ENCODE measurements around the gene MOGAT3. TPM values are rescaled to one million over a fixed set of nuclear protein-coding genes. Genes with fewer than 3 reads are reported as not detected.

MOGAT3 gene
- total RNA-seq, 1 donor from 2014 or later, result not detected

DNA sequence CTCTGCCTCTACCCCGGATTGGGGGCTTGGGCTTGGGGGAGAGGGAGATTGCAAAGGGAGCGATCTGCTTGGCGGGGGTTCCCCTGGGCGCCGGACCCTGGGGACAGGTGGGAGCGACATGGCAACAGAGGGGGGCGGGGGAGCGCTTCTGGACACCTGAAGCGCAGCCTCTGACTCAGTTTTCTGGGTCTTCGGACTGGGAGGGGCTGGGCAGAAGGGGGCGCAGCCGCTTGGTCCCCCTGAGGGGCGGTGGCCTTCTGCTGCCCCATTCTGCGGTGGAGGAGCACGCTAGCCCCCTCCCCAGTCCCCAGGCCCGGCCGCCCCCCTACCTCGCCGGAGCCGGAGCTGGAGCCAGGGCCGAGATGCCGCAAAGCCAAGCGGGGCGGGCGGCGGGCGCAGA, 21.1 kb downstream of the MOGAT3 start:
- peaks cover 2% of the 10 kb centered on the region for H3K4me1 Mint-ChIP-seq (ENCODE audit: low read depth)
- H3K36me3 Mint-ChIP-seq (ENCODE audit: insufficient read depth), result peaks cover 1% of the 10 kb centered on the region
- TF ChIP-seq, protein P1, sequence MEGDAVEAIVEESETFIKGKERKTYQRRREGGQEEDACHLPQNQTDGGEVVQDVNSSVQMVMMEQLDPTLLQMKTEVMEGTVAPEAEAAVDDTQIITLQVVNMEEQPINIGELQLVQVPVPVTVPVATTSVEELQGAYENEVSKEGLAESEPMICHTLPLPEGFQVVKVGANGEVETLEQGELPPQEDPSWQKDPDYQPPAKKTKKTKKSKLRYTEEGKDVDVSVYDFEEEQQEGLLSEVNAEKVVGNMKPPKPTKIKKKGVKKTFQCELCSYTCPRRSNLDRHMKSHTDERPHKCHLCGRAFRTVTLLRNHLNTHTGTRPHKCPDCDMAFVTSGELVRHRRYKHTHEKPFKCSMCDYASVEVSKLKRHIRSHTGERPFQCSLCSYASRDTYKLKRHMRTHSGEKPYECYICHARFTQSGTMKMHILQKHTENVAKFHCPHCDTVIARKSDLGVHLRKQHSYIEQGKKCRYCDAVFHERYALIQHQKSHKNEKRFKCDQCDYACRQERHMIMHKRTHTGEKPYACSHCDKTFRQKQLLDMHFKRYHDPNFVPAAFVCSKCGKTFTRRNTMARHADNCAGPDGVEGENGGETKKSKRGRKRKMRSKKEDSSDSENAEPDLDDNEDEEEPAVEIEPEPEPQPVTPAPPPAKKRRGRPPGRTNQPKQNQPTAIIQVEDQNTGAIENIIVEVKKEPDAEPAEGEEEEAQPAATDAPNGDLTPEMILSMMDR (IDR thresholded peaks at IDR 0.05; ENCODE audit: unreplicated experiment), result no peak
- DNase-seq (ENCODE audit: low spot score, unreplicated experiment), result no peak
- peaks cover 73% of the 10 kb centered on the region for H3K27me3 Mint-ChIP-seq
- H3K9me3 Mint-ChIP-seq (ENCODE audit: low read depth), result no peaks in the 10 kb centered on the region
- no peak overlapping the region for H3K4me3 Mint-ChIP-seq (ENCODE audit: low read depth)
- no peak overlapping the region for H3K27ac Mint-ChIP-seq

DNA sequence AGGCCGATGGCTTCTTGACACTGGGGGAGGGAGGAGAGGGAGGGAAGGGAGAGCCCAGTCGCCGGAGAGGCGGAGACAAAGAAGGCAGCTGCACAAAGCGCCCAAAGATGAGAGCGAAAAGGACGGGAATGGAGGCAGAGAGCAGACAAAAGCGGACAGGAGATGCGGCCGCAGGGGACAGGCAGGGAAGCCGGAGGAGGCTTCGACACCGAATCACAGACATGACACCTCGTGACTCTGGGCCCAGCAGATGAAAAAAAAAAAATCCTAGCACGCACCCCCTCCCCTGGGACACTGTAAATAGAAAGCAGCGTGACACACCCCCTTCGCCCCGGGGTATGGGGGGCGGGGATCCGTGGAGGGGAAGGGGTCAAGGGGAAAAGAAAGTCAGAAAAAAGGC, 21.7 kb downstream of the MOGAT3 start:
- Mint-ChIP-seq H3K27me3 (peaks cover 75% of the 10 kb centered on the region), H3K27ac (no peak overlapping the region), H3K9me3 (ENCODE audit: low read depth) (no peaks in the 10 kb centered on the region), H3K36me3 (ENCODE audit: insufficient read depth) (peaks cover 1% of the 10 kb centered on the region), H3K4me3 (ENCODE audit: low read depth) (no peak overlapping the region), H3K4me1 (ENCODE audit: low read depth) (peaks cover 2% of the 10 kb centered on the region)
- TF ChIP-seq, protein P1 (IDR thresholded peaks at IDR 0.05; ENCODE audit: unreplicated experiment), result no peak
- DNase-seq (ENCODE audit: low spot score, unreplicated experiment), result no peak

DNA sequence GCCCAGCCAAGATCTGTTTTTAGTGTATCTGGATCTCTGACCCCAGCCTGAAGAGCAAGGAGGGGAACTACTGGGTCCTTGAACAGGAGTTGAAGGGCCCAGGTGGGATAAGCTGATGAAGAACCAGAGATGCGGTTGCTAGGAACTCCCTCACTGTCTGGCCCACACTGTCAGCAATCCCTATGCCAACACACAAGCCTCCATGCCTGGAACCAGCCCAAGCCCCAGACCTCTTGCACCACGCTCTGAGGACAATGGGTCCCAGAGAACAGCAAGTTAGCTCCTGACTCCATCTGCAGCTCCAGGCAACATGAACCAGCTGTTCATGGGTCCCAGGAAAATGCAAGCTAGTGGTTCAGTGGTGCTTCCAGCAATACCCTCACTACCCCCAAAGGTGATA, 23.2 kb downstream of the MOGAT3 start:
- Mint-ChIP-seq H3K9me3 (ENCODE audit: low read depth) (no peaks in the 10 kb centered on the region), H3K4me3 (ENCODE audit: low read depth) (no peak overlapping the region), H3K36me3 (ENCODE audit: insufficient read depth) (peaks cover 1% of the 10 kb centered on the region), H3K27me3 (peaks cover 87% of the 10 kb centered on the region), H3K4me1 (ENCODE audit: low read depth) (peaks cover 2% of the 10 kb centered on the region), H3K27ac (no peak overlapping the region)
- no peak for DNase-seq (ENCODE audit: low spot score, unreplicated experiment)
- TF ChIP-seq, protein P1 (IDR thresholded peaks at IDR 0.05; ENCODE audit: unreplicated experiment), result no peak

DNA sequence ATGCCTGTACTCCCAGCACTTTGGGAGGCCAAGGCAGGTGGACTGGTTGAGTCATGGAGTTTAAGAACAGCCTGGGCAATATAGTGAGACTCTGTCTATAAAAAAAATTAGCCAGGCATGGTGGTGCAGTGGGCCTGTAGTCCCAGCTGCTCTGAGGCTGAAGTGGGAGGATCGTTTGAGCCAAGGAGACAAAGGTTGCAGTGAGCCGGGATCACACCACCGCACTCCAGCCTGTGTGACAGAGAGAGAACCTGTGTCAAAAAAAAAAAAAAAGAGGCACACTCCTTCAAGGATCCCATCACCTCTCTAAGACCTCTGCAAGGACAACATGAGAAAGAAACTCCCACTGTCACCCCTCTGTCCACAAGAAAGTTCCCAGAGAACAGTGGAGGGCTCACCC, 25.2 kb downstream of the MOGAT3 start:
- no peak overlapping the region for H3K4me3 Mint-ChIP-seq (ENCODE audit: low read depth)

DNA sequence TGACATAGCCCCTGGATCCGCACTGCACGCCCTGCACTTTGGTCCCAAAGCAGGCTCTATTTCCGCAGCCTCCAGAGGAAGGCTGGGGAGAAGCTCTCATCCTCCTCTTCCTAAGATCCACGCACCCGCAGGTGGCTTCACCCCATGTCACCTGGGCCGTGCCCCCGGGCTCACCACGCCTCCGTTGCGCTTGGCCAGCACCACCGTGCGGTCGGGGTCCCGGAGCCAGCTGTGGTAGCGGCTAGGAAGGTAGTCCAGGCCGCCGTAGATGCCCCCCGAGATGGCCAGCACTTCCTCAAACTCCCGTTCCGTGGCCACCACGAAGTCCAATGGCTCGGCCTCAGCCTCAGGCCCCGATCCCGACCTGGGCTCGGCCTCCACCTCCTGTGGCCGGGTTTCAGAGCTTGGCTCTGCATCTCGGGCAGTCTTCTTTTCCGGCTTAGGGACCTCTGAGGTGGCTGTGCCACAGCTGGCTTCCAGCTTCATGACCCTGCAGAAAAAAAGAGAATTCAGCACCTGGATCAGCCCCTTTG, 26.4 kb downstream of the MOGAT3 start:
- Mint-ChIP-seq H3K27ac (no peak overlapping the region), H3K27me3 (peaks cover 94% of the 10 kb centered on the region), H3K36me3 (ENCODE audit: insufficient read depth) (peaks cover 1% of the 10 kb centered on the region), H3K4me3 (ENCODE audit: low read depth) (no peak overlapping the region), H3K4me1 (ENCODE audit: low read depth) (peaks cover 4% of the 10 kb centered on the region), H3K9me3 (ENCODE audit: low read depth) (no peaks in the 10 kb centered on the region)
- no peak for DNase-seq (ENCODE audit: low spot score, unreplicated experiment)
- TF ChIP-seq, protein P1 (IDR thresholded peaks at IDR 0.05; ENCODE audit: unreplicated experiment), result no peak

More for the DNA sequence above, 25.2 kb downstream of the MOGAT3 start:
- H3K27me3 Mint-ChIP-seq, result peaks cover 89% of the 10 kb centered on the region
- no peak overlapping the region for H3K27ac Mint-ChIP-seq
- H3K4me1 Mint-ChIP-seq (ENCODE audit: low read depth), result peaks cover 2% of the 10 kb centered on the region
- TF ChIP-seq, protein P1 (IDR thresholded peaks at IDR 0.05; ENCODE audit: unreplicated experiment), result no peak
- DNase-seq (ENCODE audit: low spot score, unreplicated experiment), result no peak
- peaks cover 1% of the 10 kb centered on the region for H3K36me3 Mint-ChIP-seq (ENCODE audit: insufficient read depth)
- H3K9me3 Mint-ChIP-seq (ENCODE audit: low read depth), result no peaks in the 10 kb centered on the region
